DND-41 (cell line): Measurements from ENCODE around the gene RHOBTB3.

Experiments used
- ATAC-seq: fragments of 200-7000 bp; cut with Tn5 transposase; 3 replicates; pipeline ENCODE4 v1.9.1; 2021; ENCODE audit warnings: low read depth; ENCODE audit not compliant: insufficient read depth
- DNase-seq: peaks from one replicate; pipeline ENCODE4 v3.0.0-alpha.2; 2020
- H2AFZ ChIP-seq: 2 replicates; pipeline ENCODE4 v1.6.0; 2012; ENCODE audit warnings: low read depth, low read length
- H3K27ac ChIP-seq: 2 replicates; pipeline ENCODE4 v1.5.1; 2012; ENCODE audit warnings: low read length, inconsistent platforms
- H3K27me3 ChIP-seq: fragments of 200-600 bp; sonication (generic); 2 replicates; pipeline ENCODE4 v1.6.0; 2012; ENCODE audit warnings: low read length, mild to moderate bottlenecking, inconsistent platforms; ENCODE audit not compliant: insufficient read depth, poor library complexity
- H3K36me3 ChIP-seq: 2 replicates; pipeline ENCODE4 v1.5.1; 2012; ENCODE audit warnings: low read length, inconsistent platforms; ENCODE audit not compliant: insufficient read depth
- H3K4me1 ChIP-seq: 2 replicates; pipeline ENCODE4 v1.5.1; 2012; ENCODE audit warnings: mild to moderate bottlenecking, low read length; ENCODE audit not compliant: insufficient read depth
- H3K4me2 ChIP-seq: 2 replicates; pipeline ENCODE4 v1.6.0; 2012; ENCODE audit warnings: mild to moderate bottlenecking, moderate library complexity, low read length, inconsistent platforms; ENCODE audit not compliant: insufficient read depth
- H3K4me3 ChIP-seq, 2 experiments: fragments of 200-600 bp in 1 of 2; shearing (Covaris generic) in 1 of 2; 2 replicates each; pipeline ENCODE4 v1.5.1; 2012 to 2016; ENCODE audit warnings: inconsistent platforms in 2 of 2, low read length in 2 of 2, mild to moderate bottlenecking in 2 of 2, low read depth in 1 of 2, moderate library complexity in 1 of 2
- H3K79me2 ChIP-seq: 2 replicates; pipeline ENCODE4 v1.6.0; 2012; ENCODE audit warnings: low read length, inconsistent platforms; ENCODE audit not compliant: insufficient read depth
- H3K9ac ChIP-seq: 2 replicates; pipeline ENCODE4 v1.6.0; 2012; ENCODE audit warnings: low read depth, mild to moderate bottlenecking, inconsistent platforms, low read length, moderate library complexity
- H3K9me3 ChIP-seq: 2 replicates; pipeline ENCODE4 v1.5.1; 2012; ENCODE audit warnings: low read length, moderate library complexity, mild to moderate bottlenecking, inconsistent platforms; ENCODE audit not compliant: insufficient read depth, severe bottlenecking
- H4K20me1 ChIP-seq: 2 replicates; pipeline ENCODE4 v1.6.0; 2012; ENCODE audit warnings: low read length; ENCODE audit not compliant: insufficient read depth
- EZH2 ChIP-seq: IDR thresholded peaks from 3 replicates; pipeline ENCODE4 v1.6.1; 2012; ENCODE audit warnings: borderline replicate concordance, low read depth, mild to moderate bottlenecking, moderate library complexity, low read length, inconsistent platforms; ENCODE audit not compliant: severe bottlenecking
- TF ChIP-seq, protein P1 (sequence below): IDR thresholded peaks from 2 replicates; pipeline ENCODE4 v1.5.1; 2012; ENCODE audit warnings: borderline replicate concordance, low read length, moderate library complexity, mild to moderate bottlenecking; ENCODE audit not compliant: poor library complexity, severe bottlenecking; ENCODE audit errors: extremely low read depth

Gene RHOBTB3

DNA sequence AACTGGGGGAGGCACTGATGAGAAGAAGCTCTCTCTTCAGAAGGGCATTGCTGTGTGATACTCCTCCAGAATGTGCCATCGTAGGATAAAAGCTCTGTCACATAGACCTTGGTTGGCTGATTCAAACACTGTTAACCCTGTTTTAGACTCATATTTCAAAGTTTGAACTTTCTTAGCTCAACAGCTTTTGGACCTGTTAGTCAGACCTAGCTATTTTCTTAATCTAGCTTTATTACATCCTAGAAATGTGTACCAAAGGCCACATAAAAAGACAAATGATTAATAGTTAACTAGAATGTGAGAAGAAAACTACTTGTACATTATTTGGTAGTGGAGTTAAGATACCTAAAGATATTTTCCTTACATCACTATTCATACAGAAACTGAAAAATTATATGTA is 4.3 kb downstream of the RHOBTB3 start:
- no peak for TF ChIP-seq EZH2
- TF ChIP-seq, protein P1, sequence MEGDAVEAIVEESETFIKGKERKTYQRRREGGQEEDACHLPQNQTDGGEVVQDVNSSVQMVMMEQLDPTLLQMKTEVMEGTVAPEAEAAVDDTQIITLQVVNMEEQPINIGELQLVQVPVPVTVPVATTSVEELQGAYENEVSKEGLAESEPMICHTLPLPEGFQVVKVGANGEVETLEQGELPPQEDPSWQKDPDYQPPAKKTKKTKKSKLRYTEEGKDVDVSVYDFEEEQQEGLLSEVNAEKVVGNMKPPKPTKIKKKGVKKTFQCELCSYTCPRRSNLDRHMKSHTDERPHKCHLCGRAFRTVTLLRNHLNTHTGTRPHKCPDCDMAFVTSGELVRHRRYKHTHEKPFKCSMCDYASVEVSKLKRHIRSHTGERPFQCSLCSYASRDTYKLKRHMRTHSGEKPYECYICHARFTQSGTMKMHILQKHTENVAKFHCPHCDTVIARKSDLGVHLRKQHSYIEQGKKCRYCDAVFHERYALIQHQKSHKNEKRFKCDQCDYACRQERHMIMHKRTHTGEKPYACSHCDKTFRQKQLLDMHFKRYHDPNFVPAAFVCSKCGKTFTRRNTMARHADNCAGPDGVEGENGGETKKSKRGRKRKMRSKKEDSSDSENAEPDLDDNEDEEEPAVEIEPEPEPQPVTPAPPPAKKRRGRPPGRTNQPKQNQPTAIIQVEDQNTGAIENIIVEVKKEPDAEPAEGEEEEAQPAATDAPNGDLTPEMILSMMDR = no peak
- Histone ChIP-seq H3K27ac (no peak overlapping the region), H3K36me3 (peaks cover 8% of the 10 kb centered on the region), H4K20me1 (no peaks in the 10 kb centered on the region), H3K27me3 (no peaks in the 10 kb centered on the region), H3K4me1 (peaks cover 21% of the 10 kb centered on the region), H3K4me3 (no peak overlapping the region), H3K4me2 (no peak overlapping the region), H3K79me2 (no peaks in the 10 kb centered on the region; the same call in 1 of the 2 replicates), H2AFZ (no peak overlapping the region), H3K9me3 (no peaks in the 10 kb centered on the region), H3K9ac (no peak overlapping the region)
- ATAC-seq = no peak
- DNase-seq = no peak

DNA sequence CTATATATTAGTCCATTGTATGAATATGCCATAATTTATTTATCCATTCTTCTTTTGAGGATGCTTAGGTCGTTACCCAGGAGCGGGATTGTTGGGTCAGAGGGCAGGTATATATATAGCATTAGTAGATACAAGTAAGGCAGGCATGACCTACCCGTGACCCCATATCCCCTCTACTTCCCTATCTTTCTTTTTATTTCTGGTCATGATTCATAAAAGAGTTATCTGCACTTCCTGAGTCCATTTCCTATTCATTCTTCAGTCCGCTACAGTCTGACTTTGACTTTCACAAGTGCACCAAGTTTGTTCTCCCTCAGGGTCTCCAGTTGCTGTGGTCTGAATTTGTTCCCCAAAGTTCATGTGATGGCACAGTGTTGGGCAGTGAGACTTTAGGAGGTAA is 6.9 kb downstream of the RHOBTB3 start:
- Histone ChIP-seq H4K20me1 (no peaks in the 10 kb centered on the region), H3K4me1 (peaks cover 5% of the 10 kb centered on the region; the same call in 1 of the 2 replicates), H3K36me3 (peaks cover 8% of the 10 kb centered on the region), H2AFZ (no peak overlapping the region), H3K4me2 (no peak overlapping the region), H3K27me3 (no peaks in the 10 kb centered on the region), H3K27ac (no peak overlapping the region), H3K79me2 (no peaks in the 10 kb centered on the region), H3K4me3 (no peak overlapping the region), H3K9me3 (no peaks in the 10 kb centered on the region), H3K9ac (no peak overlapping the region)
- no peak for TF ChIP-seq EZH2
- TF ChIP-seq, protein P1 = no peak
- DNase-seq = no peak
- no peak for ATAC-seq

DNA sequence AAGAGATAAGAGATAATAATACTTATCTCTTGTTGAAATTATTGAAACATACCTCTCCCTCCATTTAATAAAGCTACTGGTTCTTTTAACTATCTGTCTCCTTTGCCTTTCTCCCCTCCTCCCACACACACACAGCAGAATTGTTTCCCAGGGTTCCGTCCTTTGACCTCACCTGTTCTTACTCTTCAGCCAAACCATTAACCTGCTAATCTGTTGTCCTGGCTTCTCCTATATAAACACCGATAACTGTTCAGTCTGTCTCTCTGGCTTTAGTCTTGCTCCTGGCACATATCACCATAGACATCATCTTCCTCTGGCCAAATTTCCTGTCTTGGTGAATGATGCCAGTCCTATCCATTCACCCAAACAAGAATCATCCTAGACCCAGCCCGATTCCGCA is 7.7 kb downstream of the RHOBTB3 start:
- DNase-seq (no peak), ATAC-seq (no peak)
- no peaks in the 10 kb centered on the region for H3K79me2 ChIP-seq
- peaks cover 8% of the 10 kb centered on the region for H3K36me3 ChIP-seq
- no peak overlapping the region for H3K4me2 ChIP-seq
- H3K4me3 ChIP-seq = no peak overlapping the region
- H3K27ac ChIP-seq = no peak overlapping the region
- no peaks in the 10 kb centered on the region for H3K27me3 ChIP-seq
- no peak for TF ChIP-seq EZH2
- TF ChIP-seq, protein P1 = no peak
- H3K4me1 ChIP-seq = no peaks in the 10 kb centered on the region
- no peaks in the 10 kb centered on the region for H3K9me3 ChIP-seq
- H3K9ac ChIP-seq = no peak overlapping the region
- no peaks in the 10 kb centered on the region for H4K20me1 ChIP-seq
- H2AFZ ChIP-seq = no peak overlapping the region

DNA sequence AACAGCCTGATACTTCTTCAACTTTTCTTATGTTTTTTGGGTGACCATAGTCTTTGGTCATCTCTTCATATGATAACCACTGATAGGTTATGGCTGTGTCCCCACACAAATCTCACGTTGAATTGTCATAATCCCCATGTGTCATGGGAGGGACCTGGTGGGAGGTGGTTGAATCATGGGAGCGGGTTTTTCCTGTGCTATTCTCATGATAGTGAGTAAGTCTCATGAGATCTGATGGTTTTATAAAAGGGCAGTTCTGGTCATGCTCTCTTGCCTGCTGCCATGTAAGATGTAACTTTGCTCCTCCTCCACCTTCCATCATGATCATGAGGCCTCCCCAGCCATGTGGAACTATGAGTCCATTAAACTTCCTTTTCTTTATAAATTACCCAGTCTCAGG is 8.7 kb downstream of the RHOBTB3 start:
- peaks cover 8% of the 10 kb centered on the region for H3K36me3 ChIP-seq
- DNase-seq = no peak
- ATAC-seq = no peak
- no peaks in the 10 kb centered on the region for H3K9me3 ChIP-seq
- H3K27me3 ChIP-seq = no peaks in the 10 kb centered on the region
- H3K79me2 ChIP-seq = no peaks in the 10 kb centered on the region
- no peaks in the 10 kb centered on the region for H4K20me1 ChIP-seq
- TF ChIP-seq, protein P1 = no peak
- no peak for TF ChIP-seq EZH2
- H3K9ac ChIP-seq = no peak overlapping the region
- H3K27ac ChIP-seq = no peak overlapping the region
- no peak overlapping the region for H2AFZ ChIP-seq
- H3K4me1 ChIP-seq = no peaks in the 10 kb centered on the region
- H3K4me2 ChIP-seq = no peak overlapping the region
- H3K4me3 ChIP-seq = no peak overlapping the region
